A549 (cell line): ENCODE results near the gene ITGAX.
"Not testable (repeated sequence)": the region's sequence is repeated elsewhere in the genome, so short reads cannot be mapped to it uniquely, and the experiment has no call there.

Source experiments
- BCL3 ChIP-seq: fragments of >200 bp; sonication (Bioruptor Twin); formaldehyde crosslinking; IDR thresholded peaks from 3 replicates; pipeline ENCODE4 v1.6.1; 2016
- CEBPB ChIP-seq, 2 experiments: fragments of >200 bp in 1 of 2; sonication (Bioruptor Twin) in 1 of 2; formaldehyde crosslinking in 1 of 2; IDR thresholded peaks; 2 replicates each; pipeline ENCODE4 v1.6.1; 2012 to 2016
- CTCF ChIP-seq: fragments of >200 bp; sonication (Bioruptor Twin); formaldehyde crosslinking; IDR thresholded peaks from 3 replicates; pipeline ENCODE4 v1.5.1; 2016
- EP300 ChIP-seq, 2 experiments: fragments of >200 bp; sonication (Bioruptor Twin); formaldehyde crosslinking; IDR thresholded peaks; 2 replicates in 1 of 2; 3 replicates in 1 of 2; pipeline ENCODE4 v1.6.1; 2016 to 2017
- ESRRA ChIP-seq: fragments of 150-350 bp; IDR thresholded peaks from 2 replicates; pipeline ENCODE4 v1.6.1; 2014; ENCODE audit warnings: mild to moderate bottlenecking, low read length, borderline replicate concordance
- HES2 ChIP-seq: fragments of >200 bp; sonication (Bioruptor Twin); formaldehyde crosslinking; IDR thresholded peaks from 2 replicates; pipeline ENCODE4 v1.6.1; 2016
- MAFK ChIP-seq: fragments of 450-650 bp; IDR thresholded peaks from 2 replicates; pipeline ENCODE4 v1.6.1; 2014; ENCODE audit not compliant: partially characterized antibody
- POLR2A ChIP-seq: IDR thresholded peaks from 2 replicates; pipeline ENCODE4 v1.6.1; 2012; ENCODE audit warnings: mild to moderate bottlenecking, low read length
- SMC3 ChIP-seq: fragments of >200 bp; sonication (Bioruptor Twin); formaldehyde crosslinking; IDR thresholded peaks from 3 replicates; pipeline ENCODE4 v1.6.1; 2018; ENCODE audit warnings: inconsistent platforms
- SREBF2 ChIP-seq: fragments of 450-650 bp; IDR thresholded peaks from 2 replicates; pipeline ENCODE4 v1.6.1; 2014; ENCODE audit warnings: mild to moderate bottlenecking, moderate library complexity
- USF2 ChIP-seq: fragments of 450-650 bp; IDR thresholded peaks from 2 replicates; pipeline ENCODE4 v1.6.1; 2014; ENCODE audit warnings: antibody characterized with exemption
- ZFP36 ChIP-seq: fragments of 450-650 bp; IDR thresholded peaks from 2 replicates; pipeline ENCODE4 v1.6.1; 2014; ENCODE audit warnings: borderline replicate concordance; ENCODE audit not compliant: partially characterized antibody
- ZSCAN20 ChIP-seq: fragments of 250-450 bp; sonication (Bioruptor Pico); IDR thresholded peaks from 2 replicates; pipeline ENCODE4 v1.8.0; 2022; ENCODE audit warnings: mild to moderate bottlenecking, moderate library complexity

DNA sequence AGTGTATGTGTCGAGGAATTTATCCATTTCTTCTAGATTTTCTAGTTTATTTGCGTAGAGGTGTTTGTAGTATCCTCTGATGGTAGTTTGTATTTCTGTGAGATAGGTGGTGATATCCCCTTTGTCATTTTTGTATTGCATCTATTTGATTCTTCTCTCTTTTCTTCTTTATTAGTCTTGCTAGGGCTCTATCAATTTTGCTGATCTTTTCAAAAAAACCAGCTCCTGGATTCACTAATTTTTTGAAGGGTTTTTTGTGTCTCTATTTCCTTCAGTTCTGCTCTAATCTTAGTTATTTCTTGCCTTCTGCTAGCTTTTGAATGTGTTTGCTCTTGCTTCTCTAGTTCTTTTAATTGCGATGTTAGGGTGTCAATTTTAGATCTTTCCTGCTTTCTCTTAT is 46.6 kb upstream of the ITGAX start:
- TF ChIP-seq CEBPB (IDR thresholded peaks at IDR 0.05); EP300 (IDR thresholded peaks at IDR 0.05); POLR2A; USF2; CTCF; SMC3; ZFP36; ZSCAN20 (CRISPR knock-in tag); SREBF2; BCL3; HES2; ESRRA: not testable (repeated sequence)
- TF ChIP-seq MAFK, result peak; percentile 39
